Measurements from ENCODE around the gene ELMO1.

DNA sequence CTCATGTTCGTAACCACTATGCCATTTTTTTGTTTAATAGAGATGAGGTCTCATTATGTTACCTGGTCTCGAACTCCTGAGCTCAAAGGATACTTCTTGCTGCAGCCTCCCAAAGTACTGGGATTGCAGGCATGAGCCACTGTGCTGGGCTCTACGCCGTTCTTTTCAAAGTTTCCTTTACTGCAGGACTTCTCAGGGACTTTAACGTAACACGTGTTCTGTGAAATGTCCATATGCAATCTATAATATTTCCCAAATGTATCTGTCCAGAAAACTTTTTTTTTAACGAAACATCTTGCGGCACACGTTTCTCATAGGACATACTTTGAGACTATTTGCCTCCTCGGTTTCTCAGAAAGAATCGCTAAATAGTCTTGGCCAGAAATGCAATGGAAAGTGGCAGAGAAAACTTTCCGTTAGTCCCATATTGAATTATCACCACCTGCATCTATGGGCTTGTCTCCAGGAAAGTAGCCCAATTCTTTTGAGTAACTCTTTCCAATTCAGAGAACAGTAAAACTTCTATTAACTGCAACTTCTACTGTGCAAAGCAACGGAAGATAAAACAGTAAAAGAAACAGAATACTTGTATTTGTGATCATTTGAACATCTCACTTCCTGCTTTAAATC lies 96.3 kb downstream of the ELMO1 start:
- TF ChIP-seq, protein P1, sequence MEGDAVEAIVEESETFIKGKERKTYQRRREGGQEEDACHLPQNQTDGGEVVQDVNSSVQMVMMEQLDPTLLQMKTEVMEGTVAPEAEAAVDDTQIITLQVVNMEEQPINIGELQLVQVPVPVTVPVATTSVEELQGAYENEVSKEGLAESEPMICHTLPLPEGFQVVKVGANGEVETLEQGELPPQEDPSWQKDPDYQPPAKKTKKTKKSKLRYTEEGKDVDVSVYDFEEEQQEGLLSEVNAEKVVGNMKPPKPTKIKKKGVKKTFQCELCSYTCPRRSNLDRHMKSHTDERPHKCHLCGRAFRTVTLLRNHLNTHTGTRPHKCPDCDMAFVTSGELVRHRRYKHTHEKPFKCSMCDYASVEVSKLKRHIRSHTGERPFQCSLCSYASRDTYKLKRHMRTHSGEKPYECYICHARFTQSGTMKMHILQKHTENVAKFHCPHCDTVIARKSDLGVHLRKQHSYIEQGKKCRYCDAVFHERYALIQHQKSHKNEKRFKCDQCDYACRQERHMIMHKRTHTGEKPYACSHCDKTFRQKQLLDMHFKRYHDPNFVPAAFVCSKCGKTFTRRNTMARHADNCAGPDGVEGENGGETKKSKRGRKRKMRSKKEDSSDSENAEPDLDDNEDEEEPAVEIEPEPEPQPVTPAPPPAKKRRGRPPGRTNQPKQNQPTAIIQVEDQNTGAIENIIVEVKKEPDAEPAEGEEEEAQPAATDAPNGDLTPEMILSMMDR (optimal IDR thresholded peaks at IDR 0.05 in 1 of 3, IDR thresholded peaks at IDR 0.05 in 1 of 3, conservative IDR thresholded peaks at IDR 0.05 in 1 of 3; ENCODE audit: extremely low read depth in 1 of 3, insufficient read depth in 2 of 3, low read length in 3 of 3) = no peak
- TF ChIP-seq EZH2 (IDR thresholded peaks at IDR 0.05; ENCODE audit: low read length) = no peak

All from keratinocyte (primary cell).